SKM-1 treated with dmso at 0.1 percent for 144 hours (cell line): ENCODE results near the gene CDK11B.

Experiments
- DNase-seq: peaks from one replicate; lab custom pipeline; 2025; ENCODE audit not compliant: unreplicated experiment; lab: John Stamatoyannopoulos, UW

CDK11B gene

DNA sequence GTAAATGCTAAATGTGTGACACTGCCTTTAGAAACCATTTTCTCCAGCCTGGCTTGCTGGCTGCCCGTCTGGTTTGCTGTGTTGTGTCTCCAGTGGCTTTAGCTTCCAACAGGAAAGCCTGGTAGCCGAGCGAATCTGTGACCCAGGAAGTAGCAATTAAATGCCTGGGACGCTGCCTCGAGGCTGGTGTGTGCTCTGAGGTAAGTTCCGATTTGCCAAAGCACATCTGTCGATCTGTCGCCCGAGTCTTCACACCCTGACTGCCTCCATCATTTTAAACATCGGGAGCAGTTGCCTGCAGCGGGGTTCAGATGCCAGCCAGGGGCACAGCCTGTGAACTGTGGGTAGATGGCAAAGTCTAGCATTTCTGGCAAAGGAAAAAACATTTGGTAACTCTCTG is 41.3 kb downstream of the CDK11B start:
- DNase-seq: no peak

DNA sequence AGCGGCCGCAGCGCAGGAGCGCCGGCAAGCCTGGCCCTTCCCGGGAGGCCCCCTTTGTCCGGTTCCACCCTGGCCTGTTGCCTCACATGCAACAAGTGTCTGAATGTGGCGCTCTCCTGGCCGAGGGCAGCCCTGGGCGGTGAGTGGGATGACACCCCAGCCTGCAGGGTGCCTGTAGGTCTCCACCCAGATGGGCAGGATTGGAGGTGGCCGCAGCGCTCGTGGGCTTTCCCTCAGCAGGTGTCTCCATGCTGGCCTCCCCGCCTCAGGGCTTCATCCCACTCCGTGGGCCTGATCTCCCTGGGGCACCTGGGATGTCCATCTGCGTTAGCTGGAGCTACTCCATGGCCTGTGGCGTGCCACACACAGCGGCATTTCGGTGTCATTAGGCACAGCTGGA is 42.0 kb downstream of the CDK11B start:
- no peak for DNase-seq

DNA sequence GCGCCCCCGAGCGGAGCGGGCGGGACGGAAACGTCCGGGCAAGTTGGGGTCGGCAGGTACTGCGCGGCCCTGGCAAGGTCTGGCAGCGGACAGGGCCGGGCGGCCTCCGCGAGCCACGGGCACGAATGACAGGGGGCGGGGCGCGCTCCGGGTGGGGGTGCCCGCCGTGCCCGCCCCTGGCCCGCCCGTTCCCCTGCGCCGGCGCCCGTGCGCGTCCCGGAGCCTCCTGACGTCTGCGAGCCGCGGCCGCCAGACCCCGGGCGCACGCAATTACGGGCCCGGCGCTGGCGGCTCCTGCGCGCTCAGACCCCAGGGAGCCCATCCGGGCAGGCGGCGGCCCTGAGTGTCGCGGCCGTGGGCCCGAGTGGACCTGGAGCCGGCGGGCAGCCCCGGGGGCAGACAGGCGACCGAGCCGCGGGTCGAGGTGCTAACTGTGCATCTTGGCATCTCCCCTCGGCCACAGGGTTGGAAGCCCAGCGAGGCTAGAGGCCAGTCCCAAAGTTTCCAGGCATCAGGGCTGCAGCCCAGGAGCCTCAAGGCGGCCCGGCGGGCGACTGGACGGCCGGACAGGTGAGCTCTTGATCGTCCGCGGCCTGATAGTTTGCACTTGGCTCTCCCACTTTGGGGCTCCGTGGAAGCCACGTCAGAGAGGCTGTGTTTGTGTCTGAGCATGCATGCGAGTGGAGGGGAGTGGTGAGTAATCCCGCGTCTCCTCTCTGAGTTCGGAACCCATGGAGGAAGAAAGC is 42.6 kb downstream of the CDK11B start:
- DNase-seq: no peak

DNA sequence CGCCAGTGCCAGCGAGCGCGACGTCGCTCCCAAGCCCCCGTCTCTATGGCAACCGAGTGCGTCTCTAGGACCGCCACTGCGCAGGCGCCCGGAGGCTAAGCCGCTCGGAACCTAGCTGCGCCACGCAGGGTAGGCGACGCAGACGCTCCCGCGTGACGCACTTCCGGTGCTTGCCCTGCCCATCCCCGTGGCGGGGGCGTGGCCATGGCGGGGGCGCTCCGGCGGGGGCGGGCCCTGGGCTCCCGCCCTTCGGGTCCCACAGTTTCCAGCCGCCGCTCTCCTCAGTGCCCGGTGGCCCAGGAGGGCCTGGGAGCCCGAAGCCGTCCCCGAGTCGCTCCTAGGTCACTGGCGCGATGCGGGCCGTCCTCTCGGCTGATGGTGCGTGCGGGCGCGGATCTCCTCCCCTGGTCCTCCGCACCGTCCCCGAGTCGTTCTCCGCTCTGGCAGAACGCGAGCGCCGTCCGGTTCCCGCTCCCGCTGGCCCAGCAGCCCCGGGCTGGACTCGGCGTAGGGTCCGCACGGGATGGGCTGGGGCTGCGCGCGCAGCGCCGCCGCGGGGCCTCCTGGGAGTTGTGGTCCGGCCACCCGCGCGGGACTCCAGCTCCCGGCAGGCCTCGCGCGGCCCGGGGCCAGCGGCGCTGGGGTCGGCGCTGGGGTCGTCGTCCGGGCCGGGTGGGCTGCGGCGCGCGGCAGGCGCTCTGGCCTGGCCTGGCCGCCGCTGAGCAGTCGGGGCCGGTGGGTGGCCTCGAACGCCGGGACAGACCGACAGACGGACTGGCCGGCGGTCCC is 43.4 kb downstream of the CDK11B start, which contains the start of gene MIB2:
Gene MIB2 (plus strand): TSS at position 245 of the 789 bp plus-strand sequence. CDS start 7,953 bp downstream, outside the sequence.
- peak; percentile 91 for DNase-seq

DNA sequence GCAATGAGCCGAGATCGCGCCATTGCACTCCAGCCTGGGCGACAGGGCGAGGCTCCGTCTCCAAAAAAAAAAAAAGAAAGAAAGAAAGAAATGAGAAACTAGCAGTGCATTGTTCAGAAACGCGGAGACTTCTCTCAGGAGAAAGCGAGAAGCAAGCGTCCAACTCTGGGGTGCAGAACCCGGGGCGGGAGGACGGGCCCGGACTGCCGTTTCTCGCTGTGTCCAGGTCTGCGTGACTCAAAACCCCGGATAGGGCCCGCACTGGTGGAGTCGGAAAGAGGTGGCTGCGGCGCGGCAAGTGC is 43.9 kb downstream of the CDK11B start:
- DNase-seq: no peak

DNA sequence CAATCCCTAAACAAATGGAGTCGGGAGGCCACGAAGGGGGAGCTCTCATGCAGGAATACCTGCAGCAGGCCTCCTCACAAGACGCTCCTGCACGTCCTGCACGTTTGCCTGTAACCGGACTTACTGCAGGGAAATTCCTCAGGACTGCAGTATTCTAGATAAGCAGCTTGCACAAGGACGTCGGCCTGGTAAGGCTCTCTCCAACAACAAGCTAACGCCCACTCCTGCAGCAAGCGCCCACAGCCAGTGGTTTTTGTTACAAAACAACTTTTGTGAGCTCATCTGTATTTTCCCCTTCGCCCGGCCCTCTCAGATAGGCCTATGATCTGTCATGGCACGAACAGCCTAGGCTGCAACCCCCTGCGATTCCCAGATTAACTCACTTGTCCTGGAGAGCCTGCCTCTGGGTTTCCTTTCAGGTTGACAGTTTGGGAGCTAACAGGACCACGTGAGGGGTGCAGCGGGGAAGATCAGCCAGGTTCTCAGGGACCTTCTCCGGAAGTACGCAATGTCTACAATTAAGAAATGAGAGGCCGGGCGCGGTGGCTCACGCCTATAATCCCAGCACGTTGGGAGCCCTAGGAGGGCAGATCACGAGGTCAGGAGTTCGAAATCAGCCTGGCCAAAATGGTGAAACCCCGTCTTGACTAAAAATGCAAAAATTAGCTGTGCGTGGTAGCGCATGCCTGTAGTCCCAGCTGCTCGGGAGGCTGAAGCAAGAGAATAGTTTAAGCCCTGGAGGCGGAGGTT is 44.4 kb downstream of the CDK11B start:
- peak; percentile 79 for DNase-seq

DNA sequence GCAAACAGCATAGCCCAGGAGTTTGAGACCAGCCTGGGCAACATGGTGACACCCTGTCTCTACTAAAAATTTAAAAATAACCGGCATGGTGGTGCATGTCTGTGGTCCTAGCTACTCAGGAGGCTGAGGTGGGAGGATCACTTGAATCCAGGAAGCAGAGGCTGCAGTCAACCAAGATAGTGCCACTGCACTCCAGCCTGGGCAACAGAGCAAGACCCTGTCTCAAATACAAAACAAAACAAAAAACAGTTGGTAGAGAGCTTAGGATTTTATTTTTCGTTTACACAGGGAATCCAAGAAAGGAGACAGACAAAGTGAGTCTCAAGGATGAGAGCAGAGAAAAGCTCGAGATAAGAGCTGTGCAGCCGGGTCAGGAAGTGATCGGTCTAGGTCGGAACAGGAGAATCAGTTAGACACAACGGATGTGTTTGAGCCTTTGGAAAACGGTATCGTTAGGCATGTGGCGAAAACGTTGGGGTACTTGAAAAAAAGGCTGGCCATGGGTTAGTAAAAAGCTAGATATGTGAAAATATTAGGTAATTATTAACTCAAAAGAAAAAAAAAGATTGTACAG is 45.2 kb downstream of the CDK11B start:
- DNase-seq: no peak

DNA sequence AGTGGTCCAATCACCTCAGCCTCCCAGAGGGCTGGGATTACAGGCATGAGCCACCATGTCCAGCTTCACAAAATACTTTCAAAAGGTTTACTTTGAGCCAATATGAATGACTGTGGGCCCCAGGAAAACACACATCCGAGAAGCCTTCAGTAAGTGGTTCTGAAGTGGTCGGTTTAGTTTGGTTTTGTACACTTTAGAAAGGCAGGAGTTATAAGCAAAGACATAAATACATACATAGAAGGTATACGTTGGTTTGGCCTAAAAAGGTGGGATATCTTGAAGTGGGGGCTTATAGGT is 46.8 kb downstream of the CDK11B start:
- DNase-seq: no peak

DNA sequence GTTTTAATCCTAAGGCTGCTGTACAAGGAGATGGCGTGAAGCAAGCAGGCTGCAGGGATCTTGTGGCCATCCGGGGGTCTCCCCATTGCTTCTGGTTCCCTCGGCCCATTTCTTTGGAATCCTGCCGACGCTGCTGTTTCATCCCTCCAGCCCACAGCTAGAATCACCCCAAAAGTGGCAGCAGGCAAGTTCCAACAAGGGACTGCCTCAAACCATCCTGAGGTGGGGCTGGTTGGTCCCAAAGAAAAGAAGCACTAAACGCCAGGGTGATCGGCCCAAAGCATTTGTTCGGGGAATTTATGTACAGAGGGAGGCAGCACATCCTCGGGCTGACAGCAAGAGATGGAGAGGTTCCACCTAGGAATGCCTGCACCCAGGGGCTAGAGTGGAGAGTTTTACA is 48.0 kb downstream of the CDK11B start:
- no peak for DNase-seq

DNA sequence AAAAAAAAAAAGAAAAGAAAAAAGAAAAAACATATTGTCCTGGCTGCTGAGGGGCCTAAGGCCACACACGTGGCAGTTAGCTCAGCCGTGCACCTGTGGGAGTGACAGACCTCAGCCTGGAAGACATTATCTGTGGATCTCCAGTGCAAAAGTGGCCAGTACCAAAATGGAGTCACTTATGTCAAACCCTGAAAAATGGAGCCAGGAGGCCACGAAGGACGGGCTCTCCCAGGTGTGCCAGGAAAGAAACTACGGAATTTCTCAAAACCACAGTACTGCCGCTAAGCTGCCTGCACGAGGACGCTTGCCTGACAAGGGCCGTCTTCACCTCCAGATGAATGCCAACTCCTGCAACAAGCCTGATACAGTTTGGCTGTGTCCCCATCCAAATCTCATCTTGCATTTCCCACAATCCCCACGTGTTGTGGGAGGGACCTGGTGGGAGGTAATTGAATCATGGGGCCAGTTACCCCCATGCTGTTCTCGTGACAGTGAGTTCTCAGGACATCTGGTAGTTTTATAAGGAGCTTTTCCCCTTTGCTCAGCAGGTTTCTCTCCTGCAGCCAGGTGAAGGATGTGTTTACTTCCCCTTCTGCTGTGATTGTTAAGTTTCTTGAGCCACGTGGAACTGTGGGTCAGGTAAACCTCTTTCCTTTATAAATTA is 48.9 kb downstream of the CDK11B start:
- no peak for DNase-seq

DNA sequence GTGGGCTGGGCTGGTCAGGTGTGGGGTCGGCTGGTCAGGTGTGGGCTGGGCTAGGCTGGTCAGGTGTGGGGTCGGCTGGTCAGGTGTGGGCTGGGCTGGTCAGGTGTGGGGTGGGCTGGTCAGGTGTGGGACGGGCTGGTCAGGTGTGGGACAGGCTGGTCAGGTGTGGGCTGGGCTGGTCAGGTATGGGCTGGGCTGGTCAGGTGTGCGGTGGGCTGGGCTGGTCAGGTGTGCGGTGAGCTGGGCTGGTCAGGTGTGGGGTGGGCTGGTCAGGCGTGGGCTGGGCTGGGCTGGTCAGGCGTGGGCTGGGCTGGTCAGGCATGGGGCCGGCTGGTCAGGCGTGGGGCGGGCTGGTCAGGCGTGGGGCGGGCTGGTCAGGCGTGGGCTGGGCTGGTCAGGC is 52.6 kb downstream of the CDK11B start:
- no peak for DNase-seq

DNA sequence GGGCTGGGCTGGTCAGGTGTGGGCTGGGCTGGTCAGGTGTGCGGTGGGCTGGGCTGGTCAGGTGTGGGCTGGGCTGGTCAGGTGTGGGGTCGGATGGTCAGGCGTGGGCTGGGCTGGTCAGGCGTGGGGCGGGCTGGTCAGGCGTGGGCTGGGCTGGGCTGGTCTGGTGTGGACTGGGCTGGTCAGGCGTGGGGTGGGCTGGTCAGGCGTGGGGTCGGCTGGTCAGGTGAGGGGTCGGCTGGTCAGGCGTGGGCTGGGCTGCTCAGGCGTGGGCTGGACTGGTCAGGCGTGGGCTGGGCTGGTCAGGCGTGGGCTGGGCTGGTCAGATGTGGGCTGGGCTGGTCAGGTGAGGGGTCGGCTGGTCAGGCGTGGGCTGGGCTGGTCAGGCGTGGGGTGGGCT is 53.1 kb downstream of the CDK11B start:
- no peak for DNase-seq

DNA sequence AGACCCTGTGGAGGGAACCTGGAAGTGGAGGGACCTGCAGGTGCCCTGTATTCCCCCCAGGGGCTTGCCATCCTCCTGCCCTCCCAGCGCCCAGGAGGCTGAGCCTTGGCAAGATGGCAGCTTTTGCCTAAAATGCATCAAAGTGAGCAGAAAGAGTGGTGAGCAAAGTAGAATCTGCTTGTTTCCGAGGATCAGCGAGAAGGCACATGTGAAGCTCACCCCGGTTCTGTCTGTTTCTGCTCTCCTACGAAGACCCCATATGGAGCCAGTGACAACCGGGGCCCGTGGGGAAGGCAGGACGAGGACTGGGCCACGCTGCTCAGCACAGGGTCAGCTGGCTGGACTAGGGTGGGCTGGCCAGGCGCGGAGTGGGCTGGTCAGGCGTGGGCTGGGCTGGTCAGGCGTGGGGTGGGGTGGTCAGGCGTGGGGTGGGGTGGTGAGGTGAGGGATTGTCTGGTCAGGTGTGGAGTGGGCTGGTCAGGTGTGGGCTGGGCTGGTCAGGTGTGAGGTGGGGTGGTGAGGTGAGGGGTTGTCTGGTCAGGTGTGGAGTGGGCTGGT is 53.7 kb downstream of the CDK11B start:
- no peak for DNase-seq

DNA sequence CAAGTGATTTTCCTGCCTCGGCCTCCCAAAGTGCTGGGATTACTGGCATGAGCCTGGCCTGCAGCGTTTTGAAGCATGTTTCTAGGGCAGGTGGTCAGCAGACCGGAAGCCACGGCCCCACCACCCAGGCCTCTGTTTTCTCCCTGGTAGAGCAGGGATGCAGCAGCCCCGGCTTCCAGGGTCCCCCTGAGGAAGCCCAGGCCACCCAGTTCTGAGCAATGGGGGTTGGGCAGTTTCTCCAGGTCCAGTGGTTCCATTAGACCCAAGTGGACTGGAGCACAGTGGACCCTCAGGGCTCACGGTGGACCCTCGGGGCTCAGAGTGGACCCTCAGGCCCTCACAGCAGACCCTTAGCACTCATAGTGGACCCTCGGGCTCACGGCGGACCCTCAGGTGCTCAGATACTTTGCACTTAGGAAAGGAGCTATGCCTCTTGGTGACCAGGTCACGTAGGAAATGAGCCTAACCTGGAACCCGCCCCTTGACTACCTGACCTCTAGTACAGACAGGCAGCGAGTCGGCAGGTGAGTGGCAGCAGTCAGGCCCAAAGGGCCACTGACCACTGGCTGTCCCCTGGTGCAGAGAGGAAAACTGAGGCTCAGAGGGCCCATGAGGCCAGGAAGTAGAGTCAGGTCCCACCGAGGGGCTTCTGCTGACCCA is 54.3 kb downstream of the CDK11B start:
- no peak for DNase-seq

DNA sequence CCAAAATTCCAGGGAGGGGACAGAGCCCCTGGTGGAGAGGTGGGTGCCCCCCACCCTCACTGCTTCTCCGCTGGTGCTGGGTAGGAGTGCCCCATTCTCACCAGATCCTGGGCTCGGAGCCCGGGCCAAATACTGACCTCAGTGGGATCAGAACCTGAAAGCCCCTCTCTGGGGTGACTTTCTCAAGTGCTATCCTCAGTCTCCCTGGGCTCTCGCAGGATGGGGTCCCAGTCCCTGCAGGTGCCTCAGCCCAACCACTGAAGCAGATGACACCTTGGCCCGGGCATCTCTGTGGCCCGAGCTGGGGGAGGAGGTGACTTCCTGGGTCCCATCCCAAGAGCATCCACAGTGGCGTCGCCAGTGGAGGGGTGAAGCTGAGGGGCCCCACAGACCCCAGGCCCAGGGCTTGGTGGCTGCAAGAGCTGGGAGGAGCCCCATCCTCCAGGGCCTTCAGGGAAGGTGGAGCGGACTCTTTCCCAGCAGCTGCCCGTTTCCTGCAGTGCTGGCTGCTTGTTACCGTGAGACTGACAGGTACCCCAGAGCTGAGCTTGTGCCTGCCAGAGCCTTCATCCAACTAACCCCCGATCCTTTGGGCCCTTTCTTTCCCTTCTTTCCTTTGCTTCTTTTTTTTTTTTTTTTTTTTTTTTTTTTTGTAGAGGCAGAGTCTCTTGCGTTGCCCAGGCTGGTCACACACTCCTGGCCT is 55.0 kb downstream of the CDK11B start:
- DNase-seq: no peak

DNA sequence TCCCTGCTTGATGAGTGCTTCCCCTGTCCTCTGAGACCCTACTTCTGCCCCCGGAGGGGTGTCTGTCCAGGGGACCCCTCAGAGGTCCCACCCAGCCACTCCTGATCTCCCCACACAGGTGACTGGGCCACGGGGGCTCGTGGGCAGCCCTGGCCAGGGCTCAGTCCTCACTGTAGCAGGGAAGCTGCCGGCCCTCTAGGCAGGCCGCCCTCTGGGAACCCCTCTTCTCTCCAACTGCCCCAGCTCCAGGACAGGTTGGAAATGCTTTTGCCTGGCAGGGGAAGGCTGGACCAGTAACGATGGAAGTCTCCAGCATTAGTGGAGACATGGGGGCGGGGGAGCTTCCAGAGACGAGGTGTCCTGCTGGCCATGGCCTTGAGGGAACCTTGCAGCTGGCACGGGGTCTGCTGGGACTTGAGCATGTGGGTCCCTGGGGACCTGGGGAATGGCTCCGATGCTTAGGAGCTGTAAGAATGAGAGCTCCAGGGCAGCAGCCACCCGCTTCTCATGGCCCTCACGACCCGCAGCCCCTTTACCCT is 55.8 kb downstream of the CDK11B start:
- no peak for DNase-seq

DNA sequence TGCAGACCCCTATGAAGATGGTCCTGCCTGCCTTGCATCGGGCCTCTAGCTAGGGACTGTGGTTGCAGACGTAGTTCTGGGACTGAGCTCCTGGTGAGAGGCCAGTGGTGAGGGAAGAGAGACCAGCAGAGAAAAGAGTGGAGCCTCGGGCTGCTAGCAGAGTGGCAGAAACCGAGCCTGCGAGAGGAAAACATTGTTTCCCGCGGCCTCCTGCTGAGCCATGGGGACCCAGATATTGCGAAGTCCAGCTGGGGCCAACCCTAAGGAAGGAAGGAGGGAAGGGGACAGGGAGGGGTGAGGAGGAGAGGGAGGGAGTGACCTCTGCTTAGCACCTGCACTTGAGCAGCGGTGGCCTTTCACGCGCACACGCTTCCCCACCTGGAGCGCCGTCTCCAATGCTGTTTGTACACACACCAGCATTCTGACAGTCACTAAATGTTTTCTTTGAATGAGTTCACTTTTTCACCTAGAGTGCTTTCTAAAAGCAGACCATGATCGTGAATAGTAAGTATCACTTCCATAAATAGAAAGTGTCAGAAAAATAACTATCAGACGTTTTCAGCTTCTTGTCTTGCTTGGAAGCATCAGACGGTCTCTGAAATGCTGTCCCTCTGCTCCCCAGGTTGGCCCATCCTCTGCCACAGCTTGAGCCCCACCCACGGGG is 56.4 kb downstream of the CDK11B start:
- no peak for DNase-seq

DNA sequence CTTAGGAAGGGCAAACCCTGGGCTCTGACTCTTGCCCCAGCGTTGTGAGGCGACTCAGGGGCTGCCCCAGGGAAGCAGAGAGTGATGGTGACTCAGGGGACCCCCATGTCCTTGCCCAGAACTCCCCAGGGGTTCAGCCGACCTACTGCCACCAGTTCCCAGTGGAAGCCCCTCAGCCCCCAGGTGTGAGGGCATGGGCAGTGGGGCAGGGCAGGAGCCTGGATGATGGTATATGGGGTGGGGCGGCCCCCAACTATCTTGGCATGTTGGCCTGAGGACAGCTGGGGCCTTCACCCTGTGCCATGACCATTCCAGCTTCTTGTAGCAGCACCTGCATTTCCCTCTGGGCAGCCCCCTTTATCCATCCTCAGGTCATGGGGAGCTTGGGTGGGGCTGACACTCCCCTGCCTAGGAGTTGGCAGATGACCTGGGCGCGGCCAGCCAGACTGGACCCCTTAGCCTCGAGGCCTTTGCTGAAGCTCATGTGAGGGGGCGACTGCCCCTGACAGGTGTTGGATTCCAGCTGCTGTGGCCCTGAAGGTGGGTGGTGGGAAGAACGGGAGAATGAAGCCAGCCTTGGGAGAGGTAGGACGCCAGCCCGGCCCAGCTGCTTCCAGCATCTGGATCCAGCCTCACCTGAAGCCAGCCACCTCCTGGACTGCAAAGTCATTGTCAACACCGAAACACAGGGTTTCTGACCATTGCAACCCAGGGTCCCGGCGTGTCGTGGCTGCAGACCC is 57.1 kb downstream of the CDK11B start:
- DNase-seq: no peak
